K562 (cell line): Measurements from ENCODE around the gene ADAP1. TPM values are rescaled to one million over a fixed set of nuclear protein-coding genes. Genes with fewer than 3 reads are reported as not detected.
A peak's percentile ranks its signal among the peaks of the same experiment; 100 is the strongest.

Experiments used
- CCNT2 ChIP-seq: IDR thresholded peaks from 2 replicates; pipeline ENCODE4 v1.6.1; 2011; ENCODE audit warnings: borderline replicate concordance, low read depth, mild to moderate bottlenecking, moderate library complexity, mixed read lengths, low read length; ENCODE audit not compliant: insufficient read length; ENCODE audit errors: extremely low read depth
- CREM ChIP-seq: IDR thresholded peaks from 2 replicates; pipeline ENCODE4 v1.6.1; 2014; ENCODE audit warnings: antibody characterized with exemption, low read depth
- FUS ChIP-seq: fragments of 200-400 bp; formaldehyde crosslinking; optimal IDR thresholded peaks from 2 replicates; pipeline ENCODE3; 2017; ENCODE audit warnings: low read depth, low read length
- KAT2B ChIP-seq: IDR thresholded peaks from one replicate; pipeline ENCODE4 v1.6.1; 2012; ENCODE audit warnings: low read depth, mild to moderate bottlenecking, control low read depth, inconsistent platforms, low read length, moderate library complexity
- MBD2 ChIP-seq: sonication (generic); IDR thresholded peaks from 2 replicates; pipeline ENCODE4 v1.6.1; 2016; ENCODE audit warnings: low read depth, borderline replicate concordance
- MTA1 ChIP-seq: fragments of 450-650 bp; IDR thresholded peaks from 2 replicates; pipeline ENCODE4 v1.6.1; 2017; ENCODE audit warnings: borderline replicate concordance
- NONO ChIP-seq, 2 experiments: fragments of 200-400 bp in 1 of 2; fragments of 450-650 bp in 1 of 2; formaldehyde crosslinking in 1 of 2; IDR thresholded peaks; 2 replicates each; pipeline ENCODE4 v1.6.1; 2017; ENCODE audit warnings: low read depth in 2 of 2, mild to moderate bottlenecking in 2 of 2, moderate library complexity in 2 of 2, low read length in 1 of 2
- PCBP1 ChIP-seq: fragments of 200-400 bp; formaldehyde crosslinking; IDR thresholded peaks from 2 replicates; pipeline ENCODE4 v1.6.1; 2018; ENCODE audit warnings: mild to moderate bottlenecking, low read depth, low read length; ENCODE audit not compliant: poor library complexity, severe bottlenecking
- POLR2A ChIP-seq: fragments of 450-650 bp; conservative IDR thresholded peaks from 2 replicates; pipeline ENCODE4 v1.6.1; 2016
- TAF7 ChIP-seq: fragments of 450-650 bp; IDR thresholded peaks from 2 replicates; pipeline ENCODE4 v1.6.1; 2016; ENCODE audit warnings: missing genetic modification characterization, missing compliant biosample characterization
- YY1 ChIP-seq, 3 experiments: IDR thresholded peaks; 2 replicates each; pipeline ENCODE4 v1.6.1; 2011; ENCODE audit warnings: low read length in 2 of 3, mild to moderate bottlenecking in 2 of 3, moderate library complexity in 2 of 3, borderline replicate concordance in 1 of 3, control low read depth in 1 of 3, low read depth in 1 of 3; ENCODE audit not compliant: insufficient read depth in 3 of 3, insufficient replicate concordance in 2 of 3, control insufficient read depth in 1 of 3, insufficient read length in 1 of 3; ENCODE audit errors: extremely low read depth in 1 of 3
- ZNF324 ChIP-seq: fragments of 250-450 bp; sonication (Bioruptor Pico); IDR thresholded peaks from 2 replicates; pipeline ENCODE4 v1.4.0; 2020; ENCODE audit warnings: mild to moderate bottlenecking
- ZNF76 ChIP-seq: fragments of 250-450 bp; sonication (Bioruptor Pico); IDR thresholded peaks from 2 replicates; pipeline ENCODE4 v1.4.0; 2020; ENCODE audit warnings: mild to moderate bottlenecking, moderate library complexity, borderline replicate concordance
- ZNF766 ChIP-seq: fragments of 200-800 bp; sonication (Bioruptor generic); conservative IDR thresholded peaks from 2 replicates; pipeline ENCODE4 v1.6.1; 2016; ENCODE audit warnings: missing genetic modification characterization, missing compliant biosample characterization
- polyA plus RNA-seq, 8 experiments: library from polyadenylated mRNA; depleted of rRNA in 4 of 8; stranded (reverse) in 5 of 8; unstranded in 3 of 8; fragments of >200 nt; fragmentation: Nextera tagmentation in 2 of 8; fragmentation: Illumina TruSeq in 1 of 8; extraction: Ambion mirVana in 2 of 8; extraction: Trizol in 1 of 8; gene quantifications; 2 replicates each; pipeline versions ENCODE4 v1.2.1 to v1.2.3, GENCODE V29; 2011 to 2014; ENCODE audit warnings: inconsistent platforms in 1 of 8, missing spikeins in 1 of 8
- total RNA-seq, 7 experiments: library from RNA; depleted of rRNA in 6 of 7; stranded (reverse); fragments of >200 nt in 6 of 7; fragmentation: Illumina TruSeq in 2 of 7; extraction: Trizol in 2 of 7; gene quantifications; 2 replicates each; pipeline versions ENCODE4 v1.2.1 to v1.2.3, GENCODE V29; 2011 to 2021; ENCODE audit warnings: low replicate concordance in 1 of 7
- TF ChIP-seq, protein P1 (sequence below), 2 experiments: IDR thresholded peaks; 2 replicates each; pipeline ENCODE4 v1.6.1; 2012; ENCODE audit warnings: improper control_type of control experiment in 2 of 2, low read depth in 2 of 2, low read length in 2 of 2, borderline replicate concordance in 1 of 2
- TF ChIP-seq, protein P2 (sequence below): fragments of 450-650 bp; formaldehyde crosslinking; conservative IDR thresholded peaks from 2 replicates; pipeline ENCODE4 v1.4.0; 2022; ENCODE audit warnings: mild to moderate bottlenecking, missing genetic modification characterization
- TF ChIP-seq, protein P3 (sequence below): sonication (generic); formaldehyde crosslinking; IDR thresholded peaks from 2 replicates; pipeline ENCODE4 v1.8.0; 2022; ENCODE audit warnings: mild to moderate bottlenecking, missing genetic modification reagents

Gene ADAP1
- total and polyA plus RNA-seq, 9 of the 15 experiments (the other 6 are each of a cell fraction or from before 2014, with no cell fraction given), result 0.27 to 1.4 (median 0.52) TPM; not detected in 3

DNA sequence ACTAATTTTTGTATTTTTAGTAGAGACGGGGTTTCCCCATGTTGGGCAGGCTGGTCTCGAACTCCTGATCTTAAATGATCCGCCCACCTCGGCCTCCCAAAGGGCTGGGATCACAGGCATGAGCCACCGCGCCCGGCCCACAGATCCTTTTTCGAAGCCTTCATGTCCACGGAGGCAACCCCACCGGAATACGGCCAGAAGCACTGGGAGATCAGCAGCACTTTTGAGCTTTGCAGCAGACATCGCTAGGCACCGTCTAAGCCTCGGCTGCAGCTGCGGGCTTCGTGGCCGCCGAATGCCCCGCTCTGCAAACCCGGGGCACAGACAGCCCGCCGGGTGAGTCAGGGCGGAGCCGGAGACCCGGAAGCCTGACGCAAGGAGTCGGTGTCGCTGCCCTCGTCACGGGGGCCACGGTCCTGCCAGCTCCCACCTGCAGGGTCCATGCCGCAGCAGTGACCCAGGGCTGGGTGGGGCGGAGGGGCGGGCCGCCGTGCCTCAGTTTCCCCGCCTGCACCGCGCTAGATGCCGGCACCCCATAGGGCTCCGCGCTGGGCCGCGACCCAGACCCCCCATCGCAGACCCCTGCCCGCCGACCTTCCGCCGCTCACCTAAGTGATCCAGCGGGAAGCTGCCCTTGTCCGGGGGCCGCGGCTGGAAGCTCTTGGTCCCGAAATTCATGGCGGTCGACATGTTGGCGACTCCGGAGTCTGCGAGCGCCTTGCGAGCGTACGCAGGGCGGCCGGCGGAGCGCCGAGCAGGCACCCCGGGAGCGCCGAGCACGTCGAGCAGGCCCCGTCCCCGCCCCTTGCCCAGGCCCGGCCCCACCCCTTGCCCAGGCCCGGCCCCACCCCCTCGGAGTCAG is 20.6 kb upstream of the ADAP1 start, which contains the start of gene COX19 (continued):
- TF ChIP-seq ZNF324 (CRISPR knock-in tag) (peak; percentile 35; the same call in 1 of the 2 replicates), ZNF766 (CRISPR knock-in tag) (0 out of 2 replicates have a peak, but pooled peaks have one; percentile 31), FUS (peak; percentile 38), YY1 (IDR thresholded peaks at IDR 0.05; ENCODE audit: borderline replicate concordance in 1 of 3, control insufficient read depth in 1 of 3, extremely low read depth in 1 of 3, insufficient read depth in 3 of 3, insufficient read length in 1 of 3, insufficient replicate concordance in 2 of 3, low read depth in 1 of 3, low read length in 2 of 3) (peak; percentile 47 to 94 (median 92)), KAT2B (no peak), POLR2A (peak; percentile 94), CREM (peak; percentile 66), MTA1 (no peak), PCBP1 (peak; percentile 44), NONO (IDR thresholded peaks at IDR 0.05; ENCODE audit: low read depth in 2 of 2, low read length in 1 of 2) (peak in 1 of 2 experiments; percentile 55; a peak in 2 of 4 replicates), ZNF76 (CRISPR knock-in tag) (0 out of 2 replicates have a peak, but pooled peaks have one; percentile 32), MBD2 (peak; percentile 59; the same call in 1 of the 2 replicates), TAF7 (tag) (peak; percentile 78), CCNT2 (peak; percentile 30)
- TF ChIP-seq, protein P1, sequence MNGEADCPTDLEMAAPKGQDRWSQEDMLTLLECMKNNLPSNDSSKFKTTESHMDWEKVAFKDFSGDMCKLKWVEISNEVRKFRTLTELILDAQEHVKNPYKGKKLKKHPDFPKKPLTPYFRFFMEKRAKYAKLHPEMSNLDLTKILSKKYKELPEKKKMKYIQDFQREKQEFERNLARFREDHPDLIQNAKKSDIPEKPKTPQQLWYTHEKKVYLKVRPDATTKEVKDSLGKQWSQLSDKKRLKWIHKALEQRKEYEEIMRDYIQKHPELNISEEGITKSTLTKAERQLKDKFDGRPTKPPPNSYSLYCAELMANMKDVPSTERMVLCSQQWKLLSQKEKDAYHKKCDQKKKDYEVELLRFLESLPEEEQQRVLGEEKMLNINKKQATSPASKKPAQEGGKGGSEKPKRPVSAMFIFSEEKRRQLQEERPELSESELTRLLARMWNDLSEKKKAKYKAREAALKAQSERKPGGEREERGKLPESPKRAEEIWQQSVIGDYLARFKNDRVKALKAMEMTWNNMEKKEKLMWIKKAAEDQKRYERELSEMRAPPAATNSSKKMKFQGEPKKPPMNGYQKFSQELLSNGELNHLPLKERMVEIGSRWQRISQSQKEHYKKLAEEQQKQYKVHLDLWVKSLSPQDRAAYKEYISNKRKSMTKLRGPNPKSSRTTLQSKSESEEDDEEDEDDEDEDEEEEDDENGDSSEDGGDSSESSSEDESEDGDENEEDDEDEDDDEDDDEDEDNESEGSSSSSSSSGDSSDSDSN (IDR thresholded peaks at IDR 0.05; ENCODE audit: borderline replicate concordance in 1 of 2, low read depth in 2 of 2, low read length in 2 of 2), result peak; percentile 42 to 70; a peak in 1 of 4 replicates
- TF ChIP-seq, protein P2, sequence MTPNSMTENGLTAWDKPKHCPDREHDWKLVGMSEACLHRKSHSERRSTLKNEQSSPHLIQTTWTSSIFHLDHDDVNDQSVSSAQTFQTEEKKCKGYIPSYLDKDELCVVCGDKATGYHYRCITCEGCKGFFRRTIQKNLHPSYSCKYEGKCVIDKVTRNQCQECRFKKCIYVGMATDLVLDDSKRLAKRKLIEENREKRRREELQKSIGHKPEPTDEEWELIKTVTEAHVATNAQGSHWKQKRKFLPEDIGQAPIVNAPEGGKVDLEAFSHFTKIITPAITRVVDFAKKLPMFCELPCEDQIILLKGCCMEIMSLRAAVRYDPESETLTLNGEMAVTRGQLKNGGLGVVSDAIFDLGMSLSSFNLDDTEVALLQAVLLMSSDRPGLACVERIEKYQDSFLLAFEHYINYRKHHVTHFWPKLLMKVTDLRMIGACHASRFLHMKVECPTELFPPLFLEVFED (CRISPR knock-in tag), result 0 out of 2 replicates have a peak, but pooled peaks have one; percentile 47
- TF ChIP-seq, protein P3, sequence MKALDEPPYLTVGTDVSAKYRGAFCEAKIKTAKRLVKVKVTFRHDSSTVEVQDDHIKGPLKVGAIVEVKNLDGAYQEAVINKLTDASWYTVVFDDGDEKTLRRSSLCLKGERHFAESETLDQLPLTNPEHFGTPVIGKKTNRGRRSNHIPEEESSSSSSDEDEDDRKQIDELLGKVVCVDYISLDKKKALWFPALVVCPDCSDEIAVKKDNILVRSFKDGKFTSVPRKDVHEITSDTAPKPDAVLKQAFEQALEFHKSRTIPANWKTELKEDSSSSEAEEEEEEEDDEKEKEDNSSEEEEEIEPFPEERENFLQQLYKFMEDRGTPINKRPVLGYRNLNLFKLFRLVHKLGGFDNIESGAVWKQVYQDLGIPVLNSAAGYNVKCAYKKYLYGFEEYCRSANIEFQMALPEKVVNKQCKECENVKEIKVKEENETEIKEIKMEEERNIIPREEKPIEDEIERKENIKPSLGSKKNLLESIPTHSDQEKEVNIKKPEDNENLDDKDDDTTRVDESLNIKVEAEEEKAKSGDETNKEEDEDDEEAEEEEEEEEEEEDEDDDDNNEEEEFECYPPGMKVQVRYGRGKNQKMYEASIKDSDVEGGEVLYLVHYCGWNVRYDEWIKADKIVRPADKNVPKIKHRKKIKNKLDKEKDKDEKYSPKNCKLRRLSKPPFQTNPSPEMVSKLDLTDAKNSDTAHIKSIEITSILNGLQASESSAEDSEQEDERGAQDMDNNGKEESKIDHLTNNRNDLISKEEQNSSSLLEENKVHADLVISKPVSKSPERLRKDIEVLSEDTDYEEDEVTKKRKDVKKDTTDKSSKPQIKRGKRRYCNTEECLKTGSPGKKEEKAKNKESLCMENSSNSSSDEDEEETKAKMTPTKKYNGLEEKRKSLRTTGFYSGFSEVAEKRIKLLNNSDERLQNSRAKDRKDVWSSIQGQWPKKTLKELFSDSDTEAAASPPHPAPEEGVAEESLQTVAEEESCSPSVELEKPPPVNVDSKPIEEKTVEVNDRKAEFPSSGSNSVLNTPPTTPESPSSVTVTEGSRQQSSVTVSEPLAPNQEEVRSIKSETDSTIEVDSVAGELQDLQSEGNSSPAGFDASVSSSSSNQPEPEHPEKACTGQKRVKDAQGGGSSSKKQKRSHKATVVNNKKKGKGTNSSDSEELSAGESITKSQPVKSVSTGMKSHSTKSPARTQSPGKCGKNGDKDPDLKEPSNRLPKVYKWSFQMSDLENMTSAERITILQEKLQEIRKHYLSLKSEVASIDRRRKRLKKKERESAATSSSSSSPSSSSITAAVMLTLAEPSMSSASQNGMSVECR, result peak; percentile 96
